Measurements from ENCODE around the gene DPH6. TPM values are rescaled to one million over a fixed set of nuclear protein-coding genes. Genes with fewer than 3 reads are reported as not detected.

DPH6 gene
- total RNA-seq, 4 donors from 2014 or later = 20.9 to 37.8 (median 26.7) TPM

DNA sequence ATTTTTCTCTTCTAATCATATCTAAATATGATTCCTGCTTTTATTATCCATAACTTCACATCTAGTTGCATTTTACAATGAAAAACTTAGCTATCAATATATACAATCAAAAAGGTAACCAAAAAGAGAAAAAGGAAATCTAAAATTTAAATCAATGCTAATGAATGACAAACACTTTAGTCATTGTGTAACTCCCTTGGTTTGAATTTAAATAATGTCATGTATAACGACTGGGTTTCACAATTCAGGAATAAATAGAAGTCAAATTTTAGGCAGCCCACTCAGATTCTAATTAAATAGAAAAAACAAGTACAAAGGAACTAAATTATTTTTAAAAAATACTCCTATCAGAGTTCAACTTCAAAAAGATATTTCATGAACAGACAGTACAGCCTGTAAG lies 26.9 kb downstream of the DPH6 start:
- peaks cover 0 to 3% (median 0%) of the 10 kb centered on the region in 3 donors for H3K36me3 ChIP-seq
- TF ChIP-seq POLR2A (IDR thresholded peaks at IDR 0.05) = no peak
- TF ChIP-seq EP300 (IDR thresholded peaks at IDR 0.05) = no peak
- TF ChIP-seq, protein P1, sequence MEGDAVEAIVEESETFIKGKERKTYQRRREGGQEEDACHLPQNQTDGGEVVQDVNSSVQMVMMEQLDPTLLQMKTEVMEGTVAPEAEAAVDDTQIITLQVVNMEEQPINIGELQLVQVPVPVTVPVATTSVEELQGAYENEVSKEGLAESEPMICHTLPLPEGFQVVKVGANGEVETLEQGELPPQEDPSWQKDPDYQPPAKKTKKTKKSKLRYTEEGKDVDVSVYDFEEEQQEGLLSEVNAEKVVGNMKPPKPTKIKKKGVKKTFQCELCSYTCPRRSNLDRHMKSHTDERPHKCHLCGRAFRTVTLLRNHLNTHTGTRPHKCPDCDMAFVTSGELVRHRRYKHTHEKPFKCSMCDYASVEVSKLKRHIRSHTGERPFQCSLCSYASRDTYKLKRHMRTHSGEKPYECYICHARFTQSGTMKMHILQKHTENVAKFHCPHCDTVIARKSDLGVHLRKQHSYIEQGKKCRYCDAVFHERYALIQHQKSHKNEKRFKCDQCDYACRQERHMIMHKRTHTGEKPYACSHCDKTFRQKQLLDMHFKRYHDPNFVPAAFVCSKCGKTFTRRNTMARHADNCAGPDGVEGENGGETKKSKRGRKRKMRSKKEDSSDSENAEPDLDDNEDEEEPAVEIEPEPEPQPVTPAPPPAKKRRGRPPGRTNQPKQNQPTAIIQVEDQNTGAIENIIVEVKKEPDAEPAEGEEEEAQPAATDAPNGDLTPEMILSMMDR (IDR thresholded peaks at IDR 0.05) = no peak
- no peak overlapping the region for H3K4me3 ChIP-seq
- no peak for DNase-seq (ENCODE audit: low spot score in 2 of 2)
- peaks cover 0 to 14% (median 0%) of the 10 kb centered on the region in 4 donors for H3K4me1 ChIP-seq
- H3K27me3 ChIP-seq = no peaks in the 10 kb centered on the region
- 33 to 38% methylated on average over 1 of the region's 1 CpG for WGBS, 2 donors
- H3K9me3 ChIP-seq = no peaks in the 10 kb centered on the region
- H3K27ac ChIP-seq = no peak overlapping the region

DNA sequence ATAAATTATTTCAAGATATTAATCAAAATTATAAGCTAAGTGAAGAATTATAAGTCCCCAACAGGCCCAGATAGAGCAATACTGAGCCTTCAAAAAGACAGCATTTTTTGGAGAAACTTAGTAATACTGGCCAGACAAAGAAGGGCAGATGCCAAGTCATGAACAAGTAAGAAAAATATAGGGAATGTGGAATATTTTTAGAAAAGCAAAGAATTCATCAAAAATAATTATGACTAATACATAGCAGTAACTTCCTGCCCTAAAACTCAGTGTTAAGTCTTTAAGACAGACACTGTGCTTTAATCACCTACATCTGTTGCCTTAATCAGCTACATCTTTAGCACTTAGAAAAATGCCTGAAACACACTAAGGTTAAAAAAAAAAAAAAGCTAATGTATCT lies 31.2 kb downstream of the DPH6 start:
- no peaks in the 10 kb centered on the region for H3K27me3 ChIP-seq
- H3K36me3 ChIP-seq = peaks cover 0 to 3% (median 0%) of the 10 kb centered on the region in 3 donors
- H3K4me3 ChIP-seq = no peak overlapping the region
- no peak for DNase-seq (ENCODE audit: low spot score in 2 of 2)
- H3K9me3 ChIP-seq = no peaks in the 10 kb centered on the region
- TF ChIP-seq, protein P1 (IDR thresholded peaks at IDR 0.05) = no peak
- no peak for TF ChIP-seq POLR2A (IDR thresholded peaks at IDR 0.05)
- no peak for TF ChIP-seq EP300 (IDR thresholded peaks at IDR 0.05)
- no peak overlapping the region for H3K27ac ChIP-seq
- H3K4me1 ChIP-seq = peaks cover 0 to 2% (median 0%) of the 10 kb centered on the region in 4 donors

DNA sequence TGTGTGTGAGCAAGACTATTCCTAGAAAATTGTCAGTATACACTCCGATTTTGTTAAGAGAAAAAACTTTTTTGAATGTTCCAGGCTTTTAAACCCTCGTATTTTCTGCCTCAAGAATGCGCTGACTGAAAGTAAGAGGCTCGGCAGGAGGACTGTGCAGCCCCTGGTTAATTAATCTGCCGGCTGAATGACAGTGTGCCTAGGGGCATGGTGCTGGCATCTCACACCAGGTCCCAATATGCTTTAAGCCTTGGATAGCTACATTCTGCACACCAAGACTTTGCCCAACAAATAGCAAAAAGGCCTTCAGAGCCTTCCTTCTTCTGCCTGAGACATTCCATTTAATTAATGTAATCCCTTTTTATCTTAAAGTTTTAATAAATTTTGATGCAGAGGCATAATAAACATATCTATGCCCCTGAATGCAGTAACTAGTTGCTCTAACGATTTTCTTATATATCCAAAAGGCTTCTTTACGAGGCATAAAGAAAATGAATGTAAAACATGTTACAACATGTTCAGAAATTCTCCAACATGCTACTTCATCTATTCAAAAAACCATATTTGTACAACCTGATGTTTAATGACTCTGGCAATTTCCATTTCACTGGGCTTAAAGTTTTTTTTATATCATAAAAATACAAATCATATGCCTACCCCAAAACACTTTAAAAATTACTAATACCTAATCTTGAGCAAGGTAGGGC lies 37.9 kb downstream of the DPH6 start:
- WGBS, 2 donors = 93% methylated on average over 7 of the region's 7 CpGs
- H3K9me3 ChIP-seq = no peaks in the 10 kb centered on the region
- no peaks in the 10 kb centered on the region for H3K27me3 ChIP-seq
- no peaks in the 10 kb centered on the region for H3K36me3 ChIP-seq
- H3K4me3 ChIP-seq = no peak overlapping the region
- TF ChIP-seq EP300 (IDR thresholded peaks at IDR 0.05) (no peak), POLR2A (IDR thresholded peaks at IDR 0.05) (no peak)
- TF ChIP-seq, protein P1 (IDR thresholded peaks at IDR 0.05) = no peak
- H3K27ac ChIP-seq = no peak overlapping the region
- peaks cover 0 to 17% (median 0%) of the 10 kb centered on the region in 4 donors for H3K4me1 ChIP-seq
- no peak for DNase-seq (ENCODE audit: low spot score in 2 of 2)

DNA sequence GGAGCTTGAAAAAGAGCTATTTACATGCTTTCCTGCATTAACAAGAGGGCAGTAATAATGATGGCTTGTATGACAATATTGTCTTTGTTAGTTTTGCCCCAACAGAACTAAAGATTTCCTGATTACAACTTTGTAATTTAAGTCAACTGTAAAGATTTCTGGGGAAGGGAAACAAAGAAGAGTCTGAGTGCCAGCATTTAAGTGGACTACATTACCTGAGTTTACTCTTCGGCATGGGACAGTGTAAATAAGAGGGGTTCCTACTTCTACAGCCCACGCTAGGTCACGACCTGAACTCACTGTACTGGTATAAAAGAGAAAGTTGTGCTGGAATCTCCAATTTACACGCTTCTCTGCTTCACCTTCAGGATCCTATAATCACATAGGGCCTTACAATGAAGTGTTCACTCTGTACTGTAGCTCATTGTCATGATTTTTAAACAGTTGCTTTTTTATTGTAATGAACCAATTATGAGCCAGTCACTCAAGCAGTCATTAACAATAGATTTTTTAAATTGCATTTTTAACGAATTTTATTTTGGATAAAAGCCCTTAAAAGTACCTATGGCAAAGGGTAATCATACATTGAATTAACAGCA lies 39.6 kb downstream of the DPH6 start:
- no peaks in the 10 kb centered on the region for H3K27me3 ChIP-seq
- TF ChIP-seq POLR2A (IDR thresholded peaks at IDR 0.05) (no peak), EP300 (IDR thresholded peaks at IDR 0.05) (no peak)
- TF ChIP-seq, protein P1 (IDR thresholded peaks at IDR 0.05) = no peak
- no peak overlapping the region for H3K27ac ChIP-seq
- H3K4me1 ChIP-seq = peaks cover 0 to 17% (median 0%) of the 10 kb centered on the region in 4 donors
- H3K36me3 ChIP-seq = no peaks in the 10 kb centered on the region
- WGBS, 2 donors = 45 to 57% methylated on average over 5 of the region's 5 CpGs
- no peak overlapping the region for H3K4me3 ChIP-seq
- H3K9me3 ChIP-seq = no peaks in the 10 kb centered on the region
- DNase-seq (ENCODE audit: low spot score in 2 of 2) = no peak

DNA sequence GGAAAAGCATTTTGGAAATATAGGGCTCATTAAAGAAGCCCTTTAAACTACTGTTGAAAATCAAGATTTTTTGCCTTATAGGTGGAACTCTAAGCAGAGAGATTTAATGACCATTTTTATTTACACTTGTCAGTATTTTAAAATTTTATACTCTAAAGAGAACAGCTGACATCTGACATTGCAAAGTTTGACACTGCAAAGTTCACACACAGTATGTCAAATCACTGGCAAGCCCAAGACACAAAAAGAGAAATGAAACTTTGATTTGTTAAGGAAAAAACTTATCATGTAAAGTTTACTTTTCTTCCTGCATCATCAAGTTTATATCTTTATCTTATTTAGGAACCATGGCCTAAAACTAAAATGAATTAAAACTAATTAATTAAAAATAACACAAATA lies 40.2 kb downstream of the DPH6 start:
- H3K4me3 ChIP-seq = no peak overlapping the region
- TF ChIP-seq POLR2A (IDR thresholded peaks at IDR 0.05) (no peak), EP300 (IDR thresholded peaks at IDR 0.05) (no peak)
- TF ChIP-seq, protein P1 (IDR thresholded peaks at IDR 0.05) = no peak
- H3K9me3 ChIP-seq = no peaks in the 10 kb centered on the region
- H3K36me3 ChIP-seq = no peaks in the 10 kb centered on the region
- H3K27ac ChIP-seq = no peak overlapping the region
- no peaks in the 10 kb centered on the region for H3K27me3 ChIP-seq
- no peak for DNase-seq (ENCODE audit: low spot score in 2 of 2)
- peaks cover 0 to 17% (median 0%) of the 10 kb centered on the region in 4 donors for H3K4me1 ChIP-seq
